Stimulated activated CD8-positive, alpha-beta memory T cell treated with anti-CD3 and anti-CD28 coated beads, Interleukin-15, amount 100 ng/mL, for 48 hours (primary cell): Measurements from ENCODE around the gene TRIB2.

Experiments used
- DNase-seq, 2 donors: peaks; one replicate each; pipeline ENCODE4 v3.0.0-alpha.2; 2020; ENCODE audit warnings: low read depth in 2 of 2

Gene TRIB2

DNA sequence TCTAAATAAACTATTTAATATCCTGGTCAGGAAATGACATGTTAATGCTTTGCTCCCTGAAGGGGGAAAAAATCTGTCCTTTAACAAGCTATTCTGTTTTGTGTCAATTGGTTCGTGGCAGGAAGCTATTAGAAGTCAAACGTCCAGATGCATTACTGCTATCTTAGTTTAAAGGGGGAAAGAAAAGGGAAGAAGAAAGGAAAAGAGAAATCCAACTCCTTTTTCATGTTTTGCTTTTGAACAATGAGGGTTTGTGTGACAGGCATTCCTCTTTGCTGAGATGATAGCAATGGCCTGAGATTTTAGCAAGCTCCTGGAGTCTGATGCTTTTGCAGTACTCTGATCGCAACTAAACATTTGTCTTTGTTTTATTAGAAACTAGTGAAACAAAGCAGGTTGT, 24.6 kb downstream of the TRIB2 start:
- no peak for DNase-seq

DNA sequence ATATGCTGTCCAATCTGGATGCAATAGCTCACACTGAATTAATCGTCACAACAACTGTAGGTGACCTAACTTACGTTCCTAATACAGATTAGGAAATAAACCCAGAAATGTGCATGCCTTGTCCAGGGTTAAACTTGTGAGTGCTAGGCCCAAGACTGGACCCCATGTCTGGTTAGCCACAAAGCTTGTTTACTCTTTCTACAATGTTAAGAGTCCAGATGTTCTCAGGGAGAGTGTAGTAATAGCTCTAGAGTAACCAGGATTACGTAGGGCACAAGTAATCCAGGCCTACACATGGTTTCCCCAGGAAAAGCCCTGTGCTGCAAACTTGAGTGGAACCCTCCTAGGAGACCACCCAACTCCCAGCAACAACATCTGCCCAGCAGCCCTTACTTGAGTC, 26.2 kb downstream of the TRIB2 start:
- DNase-seq = no peak

DNA sequence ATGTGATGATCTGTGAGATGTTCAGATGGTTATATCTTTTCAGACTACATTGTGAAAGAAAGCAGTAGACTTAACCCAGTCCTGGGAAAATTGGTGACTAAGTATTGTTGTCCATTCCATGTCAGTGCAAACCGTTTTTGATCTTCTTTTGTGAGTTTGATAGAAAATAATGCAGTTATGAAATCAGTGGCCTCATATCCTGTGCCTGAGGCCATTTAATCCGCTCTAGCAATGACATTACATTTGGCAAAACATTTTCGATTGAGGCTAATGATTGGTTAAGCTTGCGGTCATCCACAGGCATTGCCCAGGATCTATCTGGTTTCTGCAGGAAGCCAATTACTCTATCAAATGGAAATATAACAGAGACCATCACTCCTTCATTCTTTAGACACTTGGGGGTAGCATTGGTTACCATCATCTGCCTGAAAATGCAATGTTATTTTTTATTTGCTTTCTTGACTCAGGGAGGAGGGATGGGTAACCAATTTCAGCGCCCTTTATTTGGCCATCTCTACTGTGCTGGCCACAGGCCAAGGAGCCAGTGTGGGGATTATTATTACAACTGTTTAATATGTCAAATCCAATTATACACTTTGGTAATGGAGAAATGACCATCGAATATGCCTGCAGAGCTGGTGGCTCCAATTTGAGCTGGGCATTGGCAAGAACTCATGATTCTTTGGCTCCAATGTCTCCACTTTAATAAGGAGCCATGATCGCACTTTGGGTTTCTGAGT, 33.6 kb downstream of the TRIB2 start:
- DNase-seq = no peak

DNA sequence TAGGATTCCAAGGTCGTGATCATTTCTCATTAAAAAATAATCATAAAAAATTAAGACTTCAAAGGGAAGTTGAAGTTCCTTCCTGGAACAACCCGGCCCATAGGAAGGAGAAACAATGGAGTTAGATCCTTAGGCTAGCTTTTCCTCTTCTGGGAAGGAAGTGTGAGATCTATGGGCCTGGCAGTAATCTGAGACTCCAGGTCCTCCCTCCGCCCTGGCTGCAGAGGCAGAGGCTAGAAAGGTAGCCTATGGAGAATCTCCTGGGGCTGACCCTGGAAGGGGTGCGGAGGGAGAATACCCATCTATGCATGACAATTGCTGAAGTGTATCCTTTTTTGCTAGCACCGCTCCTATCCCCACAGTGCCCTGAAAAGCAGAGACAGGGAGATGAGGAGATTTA, 37.9 kb downstream of the TRIB2 start:
- no peak for DNase-seq

DNA sequence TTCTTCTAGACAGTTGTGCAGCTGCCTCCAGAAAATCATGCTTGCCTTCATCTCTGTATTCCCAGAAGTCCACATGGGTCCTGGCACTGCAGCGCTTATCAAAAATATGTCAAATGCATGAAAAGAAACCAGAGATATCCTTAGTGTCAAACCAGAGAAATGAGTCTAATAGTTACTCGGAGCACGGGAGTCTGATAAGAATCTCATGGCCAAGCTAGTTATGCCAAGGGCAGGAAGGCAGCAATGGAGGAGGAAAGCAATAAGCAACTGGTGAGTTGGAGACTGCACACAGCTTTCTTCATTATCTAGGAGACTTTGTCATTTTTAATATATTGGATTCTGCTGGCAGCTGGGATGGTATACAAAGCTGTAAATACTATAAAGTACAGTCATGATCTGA, 38.6 kb downstream of the TRIB2 start:
- no peak for DNase-seq

DNA sequence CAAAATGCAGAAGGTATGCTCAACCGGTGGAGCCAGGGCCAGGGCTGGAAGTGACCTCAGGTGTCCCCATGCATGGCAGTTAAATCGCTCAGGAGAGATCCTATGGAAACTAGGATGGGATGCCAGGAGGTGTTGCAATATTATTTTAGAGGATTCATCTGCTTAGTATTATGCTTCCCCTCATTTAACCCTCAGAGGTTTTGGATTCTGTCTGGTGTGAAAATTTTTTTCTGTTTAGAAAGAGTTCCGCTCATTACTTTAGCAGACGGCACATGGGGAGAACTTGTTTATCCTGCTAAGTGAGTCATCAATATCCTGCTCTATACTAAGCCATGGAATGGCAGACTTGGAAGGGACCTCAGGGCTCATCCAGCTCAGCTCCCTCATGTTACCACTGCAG, 42.5 kb downstream of the TRIB2 start:
- no peak for DNase-seq

DNA sequence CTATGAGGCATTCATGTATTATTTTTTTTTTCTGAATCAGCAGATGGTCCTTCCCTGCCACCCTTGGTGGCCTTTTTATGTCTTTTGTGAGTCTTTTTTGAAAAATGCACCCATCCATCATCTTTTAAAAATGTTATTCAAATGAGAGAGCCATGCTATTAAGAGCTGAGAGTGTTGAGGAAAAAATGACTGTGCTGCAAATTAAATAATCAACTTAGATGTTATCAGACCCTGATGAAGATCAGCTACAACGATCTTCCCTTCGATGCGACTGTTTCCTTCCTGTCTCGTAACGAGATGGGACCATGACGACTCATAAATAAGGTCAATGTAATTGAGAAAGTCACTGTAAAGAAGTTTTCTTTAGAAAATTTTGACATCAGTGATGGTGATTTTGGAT, 44.4 kb downstream of the TRIB2 start:
- DNase-seq = no peak

DNA sequence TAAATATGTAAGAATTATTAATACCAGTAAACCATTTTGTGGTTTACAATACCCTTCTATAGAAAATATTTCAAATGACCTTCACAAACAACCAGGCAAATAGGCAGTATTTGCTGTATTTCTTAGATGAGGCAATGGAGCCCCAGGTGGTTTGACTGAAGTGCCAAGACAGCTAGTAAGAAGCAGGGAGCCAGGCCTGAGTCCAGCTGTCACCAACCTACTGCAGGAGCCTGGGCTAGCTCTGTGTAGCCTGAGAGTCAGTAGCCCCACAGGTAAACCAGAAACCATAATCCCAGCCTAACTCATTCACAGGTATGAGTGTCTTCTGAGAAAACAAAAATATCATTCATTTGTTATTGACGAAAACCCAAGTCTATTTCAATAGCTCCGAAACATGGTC, 45.6 kb downstream of the TRIB2 start:
- DNase-seq = no peak

DNA sequence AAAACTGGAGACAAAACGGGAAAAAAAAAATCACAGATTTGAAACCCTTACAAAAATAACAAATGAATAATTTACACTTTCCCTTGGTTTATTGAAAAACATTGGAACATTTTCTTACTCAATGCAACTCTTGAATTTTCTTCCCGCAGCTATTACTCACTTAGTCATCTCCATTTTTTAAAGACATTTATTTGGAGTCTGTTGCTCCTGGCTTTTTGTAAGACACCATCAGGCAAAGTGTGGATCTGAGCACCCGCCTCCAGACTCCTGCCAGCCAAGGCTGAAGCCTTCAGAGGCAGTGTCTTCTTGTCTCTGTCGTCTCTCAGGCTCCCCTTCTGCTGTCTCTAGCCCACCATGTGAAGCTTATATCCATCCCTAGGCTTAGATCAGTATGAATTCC, 46.2 kb downstream of the TRIB2 start:
- no peak for DNase-seq

DNA sequence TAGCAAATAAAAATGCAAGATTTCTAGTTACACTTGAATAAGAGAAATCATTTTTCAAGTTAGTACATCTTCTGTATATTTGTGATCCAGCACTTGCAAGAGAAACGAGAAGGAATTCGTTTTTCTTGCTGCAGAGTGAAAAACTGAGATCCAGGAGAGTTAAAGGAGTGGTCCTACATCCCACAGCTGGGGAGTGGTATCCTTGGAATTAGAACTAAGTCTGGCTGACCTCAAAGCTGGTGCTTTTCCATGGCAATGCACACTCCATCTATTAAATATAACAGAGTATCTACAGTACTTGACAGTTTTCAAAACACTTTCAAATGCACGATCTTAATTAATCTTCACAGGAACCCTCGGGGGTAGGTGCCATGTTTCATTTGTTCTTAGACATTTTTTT, 46.8 kb downstream of the TRIB2 start:
- no peak for DNase-seq

DNA sequence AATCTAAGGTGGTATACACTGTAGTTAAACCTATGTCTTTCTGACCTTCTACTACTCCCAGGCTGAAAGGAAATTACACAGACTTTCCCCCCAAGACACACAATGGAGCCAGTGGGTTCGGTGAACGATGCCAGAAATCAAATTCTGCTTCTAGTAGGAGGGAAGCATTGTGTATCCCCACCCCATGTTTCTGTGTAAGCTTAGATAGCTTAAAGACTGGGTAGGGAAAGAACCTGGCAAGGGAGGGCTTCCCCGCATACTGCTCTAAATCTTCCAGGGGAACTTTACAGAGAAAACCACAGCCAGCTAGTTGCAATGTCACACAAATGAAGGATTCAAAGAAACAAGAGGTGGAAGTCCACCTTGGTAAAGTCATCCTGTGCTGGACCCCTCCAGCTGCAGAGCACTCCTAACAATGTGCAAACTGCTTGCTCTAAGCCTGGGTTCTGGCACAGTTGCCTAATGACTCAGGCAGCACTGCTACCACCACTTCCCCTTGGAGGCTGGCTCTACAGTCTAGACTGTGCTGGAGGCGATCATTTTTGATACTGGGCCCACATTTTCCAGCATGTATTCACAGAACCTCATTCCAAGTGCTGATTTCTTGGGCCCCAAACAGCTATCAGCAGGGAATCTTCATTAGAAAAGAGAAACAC, 47.5 kb downstream of the TRIB2 start:
- no peak for DNase-seq

DNA sequence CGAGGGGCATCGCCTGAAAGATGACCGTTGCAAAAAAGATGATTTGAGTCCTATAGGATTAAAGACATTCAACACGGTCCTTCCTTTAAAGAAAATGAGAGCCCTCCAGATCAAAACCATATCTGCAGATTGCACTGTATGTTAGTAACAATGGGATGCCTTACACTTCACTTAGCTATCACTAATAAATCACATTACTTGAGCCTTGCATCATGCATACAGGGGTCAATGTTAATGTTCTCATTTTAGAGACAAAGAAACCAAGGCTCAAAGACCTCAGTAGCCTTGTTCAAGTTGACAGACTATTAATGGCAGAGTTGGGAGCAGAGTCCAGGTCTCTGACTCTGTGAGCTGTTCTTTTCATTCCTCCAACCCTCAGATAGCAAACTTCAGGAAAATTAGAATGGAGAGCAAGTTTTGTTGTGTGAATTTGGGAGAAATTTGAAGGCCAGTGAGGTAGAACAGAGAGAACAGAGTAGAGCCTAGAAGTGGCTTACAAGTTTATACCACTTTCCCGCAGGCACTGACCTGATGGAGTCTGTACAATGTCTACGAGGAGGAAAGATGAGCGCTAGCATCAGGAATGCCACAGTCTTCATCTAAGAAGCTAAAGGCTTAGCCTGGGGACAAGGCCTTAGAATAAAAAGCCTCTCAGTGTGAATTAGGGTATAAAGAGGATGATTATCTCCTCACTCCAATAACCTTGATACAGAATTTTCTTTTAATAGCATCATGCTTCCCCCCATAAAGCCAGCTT, 48.3 kb downstream of the TRIB2 start:
- no peak for DNase-seq

DNA sequence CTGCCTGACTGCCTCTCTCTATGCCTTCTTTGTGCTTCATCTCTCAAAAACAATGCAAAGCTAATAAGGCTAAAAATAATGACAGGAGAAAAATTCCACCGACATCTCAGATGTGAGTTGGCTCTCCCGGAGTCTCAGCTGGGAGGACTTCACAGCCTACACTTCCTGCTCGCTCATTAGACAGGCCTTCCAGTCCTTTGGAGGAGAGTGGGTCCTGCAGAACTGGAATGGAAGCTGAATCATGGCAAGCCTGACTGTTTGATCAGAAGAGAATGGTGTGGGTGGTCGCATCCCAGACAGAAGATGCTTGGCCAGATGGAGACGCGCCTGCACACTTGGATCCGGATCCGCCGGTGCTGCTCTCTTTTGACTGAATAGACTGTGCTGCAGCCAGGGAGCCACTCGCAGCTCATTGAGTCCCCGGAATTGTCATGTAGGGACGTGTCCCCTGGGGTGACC, 49.7 kb downstream of the TRIB2 start:
- no peak for DNase-seq

DNA sequence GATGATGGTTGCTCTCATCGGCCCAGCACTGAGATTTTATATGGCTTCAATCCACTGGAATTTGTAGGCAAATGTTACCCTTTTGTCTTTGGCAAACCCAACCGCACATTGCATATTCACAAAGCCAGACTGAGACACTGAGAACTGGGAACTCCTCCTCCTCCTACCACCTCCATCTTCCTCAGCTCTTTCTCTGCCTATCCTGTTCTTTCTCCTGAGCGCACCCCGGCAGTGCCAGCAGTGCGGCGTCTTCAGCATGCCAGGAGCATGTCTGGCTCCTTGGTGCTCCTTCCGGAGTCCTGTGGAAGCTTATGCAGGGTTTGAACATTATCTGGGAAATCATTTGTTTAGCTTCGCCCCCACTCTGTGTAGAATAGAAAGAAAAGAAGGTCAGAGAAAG, 50.8 kb downstream of the TRIB2 start:
- no peak for DNase-seq

DNA sequence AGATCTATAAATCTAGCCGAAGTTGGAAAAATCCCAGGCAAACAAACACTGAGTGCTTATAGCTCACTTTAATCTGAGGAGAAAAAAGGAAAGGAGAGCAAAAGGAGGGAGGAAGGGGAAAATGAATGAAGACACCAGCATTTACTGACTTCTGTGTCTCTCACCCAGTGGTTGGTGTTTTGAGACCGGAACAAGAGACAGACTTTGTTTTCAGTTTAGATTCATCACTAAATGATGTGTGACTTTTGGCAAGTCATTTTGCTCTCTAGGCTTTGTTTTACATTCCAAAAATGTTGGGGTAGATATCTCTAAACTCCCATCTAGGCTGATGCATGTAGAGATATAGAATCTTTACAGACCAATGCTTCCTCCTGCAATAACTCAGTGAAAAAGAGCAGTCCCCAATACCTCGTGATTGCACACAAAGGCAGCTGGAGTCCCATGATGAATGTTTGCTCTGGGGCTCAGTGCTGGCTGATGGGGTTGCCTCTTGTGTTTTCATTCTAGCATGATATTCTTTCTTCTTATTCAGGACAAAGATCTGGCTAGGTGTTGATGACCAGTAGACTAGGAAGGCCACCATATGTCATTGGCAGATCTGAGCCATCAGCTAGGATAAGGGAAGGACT, 51.4 kb downstream of the TRIB2 start:
- no peak for DNase-seq

DNA sequence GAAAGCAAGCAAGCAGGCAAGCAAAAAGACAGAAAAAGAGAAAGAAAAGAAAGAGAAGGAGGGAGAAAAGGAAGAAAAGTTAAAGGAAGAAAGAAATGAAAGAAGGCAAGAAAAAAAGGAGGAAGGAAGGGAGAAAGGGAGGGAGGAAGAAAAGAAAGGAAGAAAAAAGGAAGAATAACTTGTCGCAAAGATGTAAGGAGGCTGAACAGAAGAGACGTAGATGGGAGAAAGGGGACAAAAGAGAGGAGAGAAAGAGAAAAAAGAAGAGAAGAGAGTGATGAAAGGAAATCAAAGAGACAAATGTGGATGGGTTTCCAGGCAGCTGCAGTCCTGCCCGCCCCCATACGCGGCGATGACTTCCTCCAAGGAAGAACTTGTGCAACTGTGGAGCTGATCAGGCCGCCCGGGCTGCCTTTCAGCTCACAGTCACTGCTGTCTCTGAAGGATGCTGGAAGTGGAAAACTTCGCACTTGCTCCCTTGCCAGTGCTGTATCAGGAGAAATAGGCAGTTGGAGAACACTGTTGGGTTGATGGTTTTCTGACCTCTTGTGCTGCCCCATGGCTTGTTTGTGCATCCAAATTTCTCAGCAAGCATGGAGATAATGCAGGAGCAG, 52.9 kb downstream of the TRIB2 start:
- no peak for DNase-seq

DNA sequence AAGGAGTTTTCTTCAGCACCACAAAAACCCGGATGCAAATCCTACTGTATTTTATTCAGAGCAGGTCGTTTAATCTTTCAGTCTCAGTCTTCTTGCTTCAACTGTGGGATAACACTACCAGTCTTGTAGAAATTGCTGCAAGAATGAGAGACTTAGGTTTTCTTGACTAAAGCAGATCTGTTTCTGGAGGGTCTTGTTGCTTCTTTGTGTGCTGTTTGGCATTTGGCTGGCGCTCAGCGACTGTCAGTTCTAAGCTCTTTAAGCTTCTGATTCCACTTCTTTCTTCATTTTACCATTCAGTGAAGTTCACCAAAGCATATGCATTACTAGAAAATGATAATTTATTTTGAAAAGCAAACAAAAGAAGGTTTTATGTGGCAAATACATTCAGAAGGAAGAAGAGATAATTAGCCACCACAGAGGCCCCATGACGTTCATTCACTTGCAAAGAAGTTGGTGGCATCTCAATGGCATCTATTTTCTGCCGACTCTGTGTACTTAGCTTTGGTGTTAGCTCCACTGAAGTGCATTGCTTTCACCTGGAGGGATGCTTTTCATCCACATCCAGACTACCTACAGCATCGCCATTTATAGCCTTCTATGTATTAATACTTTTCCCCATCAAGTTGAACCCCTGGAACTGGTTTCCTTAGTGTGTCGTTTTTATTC, 53.7 kb downstream of the TRIB2 start:
- no peak for DNase-seq

DNA sequence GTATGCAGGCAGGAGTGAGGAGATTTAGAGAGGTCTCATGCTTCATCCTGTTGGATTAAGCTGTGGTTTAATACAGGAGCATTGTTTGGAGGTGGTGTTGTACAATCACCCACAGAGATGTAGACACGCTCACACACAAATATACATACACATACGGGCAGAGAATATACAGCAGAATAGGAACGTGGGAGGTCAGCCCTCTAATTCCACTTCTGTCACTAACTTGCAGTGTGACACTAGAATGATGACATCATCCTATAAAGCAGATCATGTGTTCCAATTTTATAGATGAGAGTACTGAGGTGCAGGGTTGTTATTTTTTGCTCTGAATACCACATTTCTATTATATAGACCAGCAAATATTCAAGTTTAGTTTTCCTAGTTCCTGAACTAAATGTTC, 54.4 kb downstream of the TRIB2 start:
- DNase-seq = no peak

DNA sequence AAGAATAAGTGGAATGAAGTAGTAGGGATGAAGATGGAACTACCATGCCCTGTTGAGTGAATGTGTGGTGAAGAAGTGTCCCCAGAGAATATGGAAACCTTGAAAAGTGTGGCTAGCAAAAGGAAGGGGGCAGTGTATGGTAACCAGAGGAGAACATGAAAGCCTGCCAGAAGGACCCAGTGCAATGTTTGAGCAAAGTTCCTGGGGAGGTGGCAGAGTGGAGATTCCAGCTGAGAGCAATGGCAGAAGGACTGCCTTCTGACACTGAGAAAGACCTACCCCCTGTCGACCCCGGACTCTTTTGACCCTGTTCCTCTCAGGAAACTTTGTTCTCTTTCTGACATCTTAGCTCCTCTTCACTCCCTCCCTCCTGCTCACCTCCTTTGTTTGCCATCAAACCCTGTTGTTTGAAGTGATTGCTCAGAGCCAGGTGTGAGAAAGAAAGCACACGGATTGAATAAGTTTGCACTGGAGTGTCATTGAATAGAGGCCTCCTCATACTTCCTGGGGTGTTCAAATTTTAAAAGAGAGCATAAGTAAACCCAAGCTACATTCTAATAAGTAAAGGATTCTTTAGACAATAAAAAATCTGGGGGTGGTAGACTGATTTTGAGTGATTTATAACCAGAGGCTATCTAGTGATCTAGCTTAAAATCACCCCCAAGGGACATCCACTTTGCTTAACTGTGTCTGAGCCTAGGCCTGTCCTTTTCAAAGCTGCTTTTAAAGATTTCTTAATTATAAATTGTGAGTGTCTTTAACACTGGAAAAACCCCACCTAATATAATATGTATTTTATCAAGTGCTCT, 57.1 kb downstream of the TRIB2 start:
- no peak for DNase-seq

DNA sequence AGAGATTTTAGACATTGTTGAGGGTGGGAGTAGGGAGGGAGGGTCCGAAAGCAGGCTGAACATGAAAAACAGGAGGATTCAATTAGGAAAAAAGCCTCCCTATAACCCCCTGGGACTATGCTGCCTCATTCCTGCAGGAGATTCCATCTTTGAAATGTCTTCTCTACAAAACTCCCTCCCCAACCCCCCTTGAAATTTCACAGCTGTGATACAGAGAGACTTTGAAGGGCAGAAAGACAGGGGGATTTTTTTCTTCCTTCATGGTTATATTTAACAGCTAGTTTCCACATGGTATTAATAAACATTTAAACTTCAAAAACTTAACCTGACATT, 57.6 kb downstream of the TRIB2 start:
- no peak for DNase-seq

DNA sequence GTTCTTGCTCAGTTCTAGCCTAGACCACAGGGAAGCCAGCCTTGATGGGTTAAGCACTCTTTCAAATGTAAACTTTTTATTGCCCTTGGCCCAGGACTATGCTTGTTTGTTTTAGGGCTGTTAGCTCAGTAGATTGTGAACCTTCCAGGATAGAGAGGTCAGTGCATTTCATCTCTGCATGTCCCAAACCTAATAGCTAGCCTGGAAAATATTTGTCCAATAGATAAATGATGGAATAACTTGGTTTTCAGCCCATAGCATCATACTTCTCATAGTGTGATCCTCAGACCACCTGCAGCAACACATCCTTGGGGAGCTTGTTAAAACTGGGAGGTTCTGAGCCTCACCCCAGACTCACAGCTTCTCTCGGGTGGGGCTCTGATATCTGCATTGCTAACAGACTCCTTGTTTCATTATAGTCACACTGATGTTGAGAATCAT, 59.8 kb downstream of the TRIB2 start:
- DNase-seq = no peak
